Type B pancreatic cell (in vitro differentiated cells): ENCODE results near the gene GANC. TPM values are rescaled to one million over a fixed set of nuclear protein-coding genes. Genes with fewer than 3 reads are reported as not detected.

Experiments used
- DNase-seq: peaks from one replicate; pipeline ENCODE4 v3.0.0; 2021; ENCODE audit warnings: mixed read lengths; ENCODE audit not compliant: unreplicated experiment; ENCODE audit errors: extremely low spot score
- H3K27ac Mint-ChIP-seq: 2 replicates; pipeline ENCODE4 v1.8.0; 2021; ENCODE audit warnings: mild to moderate bottlenecking, mixed read lengths
- H3K27me3 Mint-ChIP-seq: 2 replicates; pipeline ENCODE4 v1.8.0; 2021; ENCODE audit warnings: mixed read lengths
- H3K36me3 Mint-ChIP-seq: 2 replicates; pipeline ENCODE4 v1.8.0; 2021; ENCODE audit warnings: mixed read lengths
- H3K4me1 Mint-ChIP-seq: one replicate; pipeline ENCODE4 v1.8.0; 2021; ENCODE audit warnings: mixed read lengths; ENCODE audit not compliant: unreplicated experiment
- H3K4me3 Mint-ChIP-seq: 2 replicates; pipeline ENCODE4 v1.8.0; 2021; ENCODE audit warnings: mild to moderate bottlenecking, mixed read lengths
- H3K9me3 Mint-ChIP-seq: 2 replicates; pipeline ENCODE4 v1.8.0; 2021; ENCODE audit warnings: mixed read lengths
- total RNA-seq: library from RNA; stranded (reverse); gene quantifications from 2 replicates; pipeline ENCODE4 v1.2.1, GENCODE V29; 2021; ENCODE audit warnings: low replicate concordance
- TF ChIP-seq, protein P1 (sequence below): fragments of 200-600 bp; sonication (generic); conservative IDR thresholded peaks from 2 replicates; pipeline ENCODE4 v1.5.0; 2021; ENCODE audit warnings: antibody characterized with exemption, mild to moderate bottlenecking

Gene GANC
- total RNA-seq, 1 donor from 2014 or later, result 24.4 TPM

DNA sequence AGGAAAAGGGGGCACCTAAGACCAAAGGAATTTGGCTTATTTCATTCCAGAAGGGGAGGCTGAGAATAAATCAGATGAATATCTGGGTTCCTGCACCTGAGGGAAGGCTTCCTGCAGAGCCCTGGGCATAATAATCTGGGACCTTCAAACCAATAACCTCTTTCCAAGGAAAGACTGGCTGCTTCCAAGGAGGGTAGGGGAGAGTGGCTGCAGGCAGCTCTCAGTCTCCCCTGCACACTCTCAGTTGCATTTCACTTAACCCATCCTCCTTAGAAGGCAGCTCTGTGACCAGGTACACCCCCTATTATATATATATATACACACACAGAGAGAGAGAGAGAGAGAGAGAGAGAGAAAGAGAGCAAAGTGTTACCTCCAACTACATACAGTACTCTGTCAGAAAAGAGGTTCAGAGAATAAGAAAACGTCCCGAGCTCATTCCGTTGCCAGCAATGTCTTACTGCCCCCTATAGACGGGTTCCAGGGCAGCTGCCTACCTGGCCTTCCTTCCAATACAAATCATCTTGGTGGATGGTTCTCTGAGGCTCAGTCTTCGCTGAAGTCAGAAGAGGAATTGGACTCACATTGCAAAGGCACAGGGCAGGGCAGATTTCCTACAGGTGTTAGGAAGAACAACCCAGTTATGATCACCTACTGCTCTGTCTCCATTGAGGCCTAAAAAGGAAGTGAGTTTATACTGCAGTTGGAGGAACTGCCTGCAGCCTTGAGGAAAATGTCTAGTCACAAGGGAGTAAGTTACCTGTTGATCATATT is 112.4 kb downstream of the GANC start:
- Mint-ChIP-seq H3K27ac (no peak overlapping the region), H3K9me3 (no peaks in the 10 kb centered on the region), H3K4me1 (no peaks in the 10 kb centered on the region), H3K4me3 (no peak overlapping the region), H3K36me3 (no peaks in the 10 kb centered on the region), H3K27me3 (no peaks in the 10 kb centered on the region)
- TF ChIP-seq, protein P1, sequence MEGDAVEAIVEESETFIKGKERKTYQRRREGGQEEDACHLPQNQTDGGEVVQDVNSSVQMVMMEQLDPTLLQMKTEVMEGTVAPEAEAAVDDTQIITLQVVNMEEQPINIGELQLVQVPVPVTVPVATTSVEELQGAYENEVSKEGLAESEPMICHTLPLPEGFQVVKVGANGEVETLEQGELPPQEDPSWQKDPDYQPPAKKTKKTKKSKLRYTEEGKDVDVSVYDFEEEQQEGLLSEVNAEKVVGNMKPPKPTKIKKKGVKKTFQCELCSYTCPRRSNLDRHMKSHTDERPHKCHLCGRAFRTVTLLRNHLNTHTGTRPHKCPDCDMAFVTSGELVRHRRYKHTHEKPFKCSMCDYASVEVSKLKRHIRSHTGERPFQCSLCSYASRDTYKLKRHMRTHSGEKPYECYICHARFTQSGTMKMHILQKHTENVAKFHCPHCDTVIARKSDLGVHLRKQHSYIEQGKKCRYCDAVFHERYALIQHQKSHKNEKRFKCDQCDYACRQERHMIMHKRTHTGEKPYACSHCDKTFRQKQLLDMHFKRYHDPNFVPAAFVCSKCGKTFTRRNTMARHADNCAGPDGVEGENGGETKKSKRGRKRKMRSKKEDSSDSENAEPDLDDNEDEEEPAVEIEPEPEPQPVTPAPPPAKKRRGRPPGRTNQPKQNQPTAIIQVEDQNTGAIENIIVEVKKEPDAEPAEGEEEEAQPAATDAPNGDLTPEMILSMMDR, result peak; percentile 78
- DNase-seq, result no peak

DNA sequence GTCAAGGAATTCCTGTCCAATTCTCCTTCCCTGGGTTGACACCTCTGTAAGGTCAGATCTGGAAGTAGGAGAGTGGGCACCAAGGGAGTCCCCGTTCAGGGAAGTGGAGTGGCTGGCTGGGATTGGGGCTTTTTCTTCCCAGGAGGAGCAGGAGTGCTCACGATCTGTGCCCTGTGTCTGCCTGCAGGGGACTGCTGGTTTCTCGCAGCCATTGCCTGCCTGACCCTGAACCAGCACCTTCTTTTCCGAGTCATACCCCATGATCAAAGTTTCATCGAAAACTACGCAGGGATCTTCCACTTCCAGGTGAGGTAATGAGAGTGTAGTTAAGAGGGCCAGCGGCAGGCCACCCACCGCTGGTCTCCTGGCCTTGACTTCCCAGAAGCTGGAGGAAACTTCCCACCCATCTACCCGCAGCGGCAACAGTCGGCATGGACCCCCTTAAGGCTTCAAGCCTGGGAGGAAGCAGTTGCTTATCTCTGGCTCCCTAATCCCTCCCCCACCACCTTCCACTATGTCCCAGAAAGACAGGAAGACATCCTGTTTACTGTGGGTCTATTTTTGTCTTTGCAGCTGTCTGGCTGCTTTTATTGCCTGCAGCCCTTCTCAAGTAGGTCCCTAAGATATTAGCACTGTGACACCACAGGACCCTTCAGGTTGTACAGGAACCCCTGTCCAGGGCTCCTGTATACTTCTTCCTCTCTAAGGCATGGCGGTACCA is 113.1 kb downstream of the GANC start:
- Mint-ChIP-seq H3K4me1 (no peaks in the 10 kb centered on the region), H3K9me3 (no peaks in the 10 kb centered on the region), H3K27me3 (no peaks in the 10 kb centered on the region), H3K36me3 (no peaks in the 10 kb centered on the region), H3K4me3 (no peak overlapping the region), H3K27ac (no peak overlapping the region)
- no peak for DNase-seq
- TF ChIP-seq, protein P1, result no peak

DNA sequence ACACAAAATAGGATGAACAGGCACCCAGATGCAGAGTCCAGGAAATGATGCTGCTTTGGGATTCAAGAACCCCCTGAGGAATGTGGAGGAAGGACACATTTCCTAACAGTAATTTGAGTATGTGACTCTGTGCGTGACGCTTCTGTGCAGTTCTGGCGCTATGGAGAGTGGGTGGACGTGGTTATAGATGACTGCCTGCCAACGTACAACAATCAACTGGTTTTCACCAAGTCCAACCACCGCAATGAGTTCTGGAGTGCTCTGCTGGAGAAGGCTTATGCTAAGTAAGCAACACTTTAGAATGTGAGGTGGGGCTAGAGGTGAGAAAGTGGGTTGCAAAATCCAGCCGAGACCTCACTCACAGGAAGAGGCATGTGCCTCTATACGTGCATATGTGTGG is 114.6 kb downstream of the GANC start:
- Mint-ChIP-seq H3K36me3 (no peaks in the 10 kb centered on the region), H3K27me3 (no peaks in the 10 kb centered on the region), H3K27ac (no peak overlapping the region), H3K4me3 (no peak overlapping the region), H3K9me3 (no peaks in the 10 kb centered on the region), H3K4me1 (no peaks in the 10 kb centered on the region)
- DNase-seq, result no peak
- TF ChIP-seq, protein P1, result no peak

- H3K9me3 Mint-ChIP-seq, result no peaks in the 10 kb centered on the region
- TF ChIP-seq, protein P1, result no peak
- H3K27me3 Mint-ChIP-seq, result no peaks in the 10 kb centered on the region
- H3K36me3 Mint-ChIP-seq, result no peaks in the 10 kb centered on the region
- DNase-seq, result no peak
- H3K4me3 Mint-ChIP-seq, result no peak overlapping the region
- H3K27ac Mint-ChIP-seq, result peak overlapping the region; percentile 78
- H3K4me1 Mint-ChIP-seq, result peaks cover 5% of the 10 kb centered on the region
These were observed 119.5 kb downstream of the GANC start for GRCh38 chr15:42392309-42393024.

DNA sequence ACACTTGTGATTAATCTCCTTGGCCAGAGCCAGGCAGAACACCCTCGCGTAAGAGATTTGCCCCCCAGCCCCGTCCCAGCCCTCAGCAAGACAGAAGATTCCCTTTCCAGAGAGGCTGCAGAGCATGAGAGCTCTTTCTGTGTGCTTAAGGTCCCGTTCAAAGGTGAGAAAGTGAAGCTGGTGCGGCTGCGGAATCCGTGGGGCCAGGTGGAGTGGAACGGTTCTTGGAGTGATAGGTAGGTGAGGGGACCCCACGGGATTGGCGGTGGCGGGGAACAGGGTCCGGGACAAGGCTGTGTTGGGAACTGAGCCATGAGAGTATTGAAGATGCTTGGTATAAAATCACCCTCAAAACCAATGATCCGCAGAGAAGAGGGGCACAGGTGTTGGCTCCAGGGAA is 121.1 kb downstream of the GANC start:
- TF ChIP-seq, protein P1, result no peak
- Mint-ChIP-seq H3K4me3 (no peak overlapping the region), H3K27me3 (no peaks in the 10 kb centered on the region), H3K36me3 (no peaks in the 10 kb centered on the region), H3K4me1 (peaks cover 5% of the 10 kb centered on the region), H3K27ac (no peak overlapping the region), H3K9me3 (no peaks in the 10 kb centered on the region)
- no peak for DNase-seq
